GM21515 (cell line): ENCODE measurements around the gene PBX3.
"Not testable (repeated sequence)": the region's sequence is repeated elsewhere in the genome, so short reads cannot be mapped to it uniquely, and the experiment has no call there.

Experiments used
- ATAC-seq: cut with Tn5 transposase; IDR thresholded peaks from one replicate; pipeline ENCODE4 v1.9.1; 2021; ENCODE audit not compliant: unreplicated experiment

The PBX3 gene

GRCh38 chr9:125774106-125774505 lies 26.9 kb downstream of the PBX3 start:
- no peak for ATAC-seq

DNA sequence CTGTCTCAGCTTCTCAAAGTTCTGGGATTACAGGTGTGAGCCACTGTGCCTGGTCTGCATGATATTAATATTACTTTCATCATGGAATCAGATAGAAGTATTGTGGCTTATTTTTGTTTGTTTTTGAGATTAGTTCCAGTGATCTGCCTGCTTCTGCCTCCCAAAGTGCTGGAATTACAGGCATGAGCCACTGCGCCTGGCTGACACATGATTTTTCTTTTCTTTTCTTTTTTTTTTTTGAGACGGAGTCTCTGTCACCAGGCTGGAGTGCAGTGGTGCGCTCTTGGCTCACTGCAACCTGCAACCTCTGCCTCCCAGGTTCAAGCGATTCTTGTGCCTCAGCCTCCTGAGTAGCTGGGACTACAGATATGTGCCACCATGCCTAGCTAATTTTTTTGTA lies 29.6 kb downstream of the PBX3 start:
- ATAC-seq: not testable (repeated sequence)

DNA sequence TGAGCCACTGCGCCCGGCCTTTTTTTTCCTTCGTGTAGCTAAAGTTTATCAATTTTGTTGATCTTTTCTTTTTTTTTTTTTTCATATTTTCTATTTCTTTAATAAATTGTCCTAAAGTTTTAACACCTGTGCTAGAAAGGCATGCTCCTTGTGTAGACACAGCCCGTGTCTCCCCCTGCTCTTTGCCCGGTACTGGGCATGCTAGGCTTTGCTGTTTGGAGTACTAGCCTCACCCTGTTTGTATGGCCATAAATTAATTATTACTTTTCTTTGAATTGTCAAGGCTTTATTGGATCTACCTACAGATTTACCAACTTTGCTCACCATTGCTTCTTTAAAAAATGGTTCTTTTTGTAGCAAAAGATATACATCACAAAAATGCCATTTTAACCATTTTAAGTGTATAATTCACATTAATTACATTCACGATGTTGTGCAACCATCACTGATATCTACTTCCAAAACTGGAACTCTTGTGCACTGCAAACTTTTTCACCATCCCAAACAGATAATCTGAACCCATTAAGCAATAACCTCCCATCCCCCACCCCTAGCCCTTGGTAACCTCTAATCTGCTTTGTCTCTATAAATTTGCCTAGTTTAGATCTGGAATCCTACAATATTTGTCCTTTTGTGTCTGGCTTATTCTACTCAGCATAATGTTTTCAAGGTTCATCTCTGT lies 31.5 kb downstream of the PBX3 start:
- not testable (repeated sequence) for ATAC-seq

DNA sequence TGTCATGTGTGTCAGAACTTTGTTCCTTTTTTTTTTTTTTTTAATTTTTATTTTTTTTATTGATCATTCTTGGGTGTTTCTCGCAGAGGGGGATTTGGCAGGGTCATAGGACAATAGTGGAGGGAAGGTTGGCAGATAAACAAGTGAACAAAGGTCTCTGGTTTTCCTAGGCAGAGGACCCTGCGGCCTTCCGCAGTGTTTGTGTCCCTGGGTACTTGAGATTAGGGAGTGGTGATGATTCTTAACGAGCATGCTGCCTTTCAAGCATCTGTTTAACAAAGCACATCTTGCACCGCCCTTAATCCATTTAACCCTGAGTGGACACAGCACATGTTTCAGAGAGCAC lies 32.0 kb downstream of the PBX3 start:
- not testable (repeated sequence) for ATAC-seq

- ATAC-seq: no peak
Measured at GRCh38 chr9:125782718-125783117, 35.5 kb downstream of the PBX3 start.

- ATAC-seq: no peak
Measured at GRCh38 chr9:125784286-125785049, 37.3 kb downstream of the PBX3 start.

DNA sequence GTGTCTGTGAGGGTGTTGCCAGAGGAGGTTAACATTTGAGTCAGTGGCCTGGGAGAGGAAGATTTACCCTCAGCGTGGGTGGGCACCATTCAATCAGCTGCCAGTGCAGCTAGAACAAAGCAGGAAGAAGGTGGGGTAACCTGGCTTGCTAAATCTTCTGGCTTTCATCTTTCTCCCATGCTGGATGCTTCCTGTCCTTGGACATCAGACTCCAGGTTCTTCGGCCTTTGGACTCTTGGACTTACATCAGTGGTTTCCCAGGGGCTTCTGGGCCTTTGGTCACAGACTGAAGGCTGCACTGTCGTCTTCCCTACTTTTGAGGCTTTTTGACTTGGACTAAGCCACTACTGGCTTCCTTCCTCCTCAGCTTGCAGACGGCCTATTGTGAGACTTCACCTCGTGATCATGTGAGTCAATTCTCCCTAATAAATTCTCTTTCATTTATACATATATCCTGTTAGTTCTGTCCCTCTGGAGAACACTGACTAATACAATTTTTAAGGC lies 38.1 kb downstream of the PBX3 start:
- ATAC-seq: no peak

- ATAC-seq: no peak
Measured at GRCh38 chr9:125787715-125788114, 40.5 kb downstream of the PBX3 start.

DNA sequence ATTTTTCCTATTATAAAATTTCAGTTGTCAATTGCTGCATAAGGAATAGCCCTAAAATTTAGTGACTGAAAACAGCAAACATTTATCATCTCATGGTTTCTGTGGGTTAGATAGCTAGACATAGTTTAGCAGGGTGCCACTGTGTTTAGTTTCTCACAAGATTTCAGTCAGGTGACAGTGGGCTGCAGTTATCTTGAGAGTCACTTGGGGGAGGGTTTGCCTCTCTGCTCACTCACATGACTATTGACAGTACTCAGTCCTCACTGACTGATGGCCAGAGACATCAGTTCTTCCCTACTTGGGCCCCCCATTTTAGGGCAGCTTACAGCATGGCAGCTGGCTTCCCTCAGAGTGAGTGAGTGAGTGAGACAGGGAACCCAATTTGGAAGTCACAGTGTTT lies 42.0 kb downstream of the PBX3 start:
- ATAC-seq: no peak

DNA sequence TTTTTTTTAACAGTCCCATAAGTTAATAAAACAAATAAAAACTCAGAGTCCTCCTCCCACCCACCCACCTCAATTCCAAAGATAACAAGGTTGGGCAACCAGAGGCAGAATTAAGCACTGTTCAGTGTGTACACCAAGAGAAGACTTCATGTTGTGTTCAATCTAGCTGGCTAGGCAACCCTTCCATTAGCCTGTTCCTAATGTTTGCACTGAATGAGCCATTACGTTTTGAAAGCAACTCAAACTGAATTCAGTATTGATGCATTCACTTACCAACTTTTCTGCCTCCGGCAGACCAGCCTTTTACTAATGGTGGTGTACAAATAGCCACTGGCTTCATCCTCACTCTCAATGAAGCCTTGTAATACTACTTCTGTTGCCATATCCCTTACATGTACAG lies 47.5 kb downstream of the PBX3 start:
- no peak for ATAC-seq

- no peak for ATAC-seq
Measured at GRCh38 chr9:125795970-125796596, 48.9 kb downstream of the PBX3 start.

DNA sequence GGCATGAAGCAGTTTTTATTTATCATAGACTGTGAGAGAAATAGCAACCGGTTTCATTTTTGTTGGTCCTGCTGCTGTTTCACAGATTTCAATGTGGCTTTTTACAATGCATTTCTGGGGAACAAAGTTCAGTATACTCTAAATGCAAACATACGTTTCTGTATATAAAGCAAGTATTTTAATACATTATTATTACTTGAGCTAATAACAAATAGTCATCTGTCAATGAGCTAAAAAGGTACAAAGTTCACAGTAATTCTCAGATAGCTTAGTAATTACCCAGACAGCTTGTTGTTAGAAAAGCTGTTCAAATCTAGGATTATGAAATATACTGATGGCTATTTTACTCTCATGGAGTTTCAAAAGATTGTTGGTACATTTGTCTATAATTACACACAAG lies 50.8 kb downstream of the PBX3 start:
- no peak for ATAC-seq

- ATAC-seq: no peak
Measured at GRCh38 chr9:125803526-125803925, 56.4 kb downstream of the PBX3 start.

GRCh38 chr9:125805057-125805456 lies 57.9 kb downstream of the PBX3 start:
- no peak for ATAC-seq

DNA sequence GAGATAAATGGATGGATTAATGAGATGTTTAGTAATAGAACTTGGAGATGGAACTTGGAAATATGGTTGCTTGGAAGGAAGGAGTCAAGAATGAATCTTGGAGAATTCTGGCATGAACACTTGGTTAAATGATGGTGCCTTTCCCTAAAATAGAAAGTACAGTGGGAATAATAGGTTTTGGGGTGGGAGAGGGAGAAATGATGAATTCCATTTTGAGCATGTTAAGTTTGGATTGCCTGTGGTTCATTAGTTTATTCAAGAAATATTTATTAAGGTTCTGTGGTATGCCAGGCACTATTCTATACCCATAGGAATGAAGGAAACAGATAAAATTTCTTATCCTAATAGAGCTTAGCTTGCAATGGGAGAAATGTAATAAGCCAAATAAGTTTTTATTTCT lies 58.4 kb downstream of the PBX3 start:
- no peak for ATAC-seq

DNA sequence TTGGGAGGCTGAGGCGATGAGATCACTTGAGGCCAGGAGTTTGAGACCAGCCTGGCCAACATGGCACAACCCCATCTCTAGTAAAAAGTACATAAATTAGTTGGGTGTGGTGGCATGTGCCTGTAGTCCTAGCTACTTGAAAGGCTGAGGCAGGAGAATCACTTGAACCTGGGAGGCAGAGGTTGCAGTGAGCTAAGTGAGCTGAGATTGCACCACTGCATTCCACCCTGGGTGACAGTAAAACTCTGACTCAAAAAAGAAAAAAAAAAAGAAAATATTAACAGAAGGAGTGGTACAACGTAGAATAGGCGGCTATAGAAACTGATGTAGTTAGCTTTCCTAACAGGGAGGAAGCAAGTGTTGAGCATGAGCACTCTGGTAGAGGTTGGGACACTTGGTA lies 59.9 kb downstream of the PBX3 start:
- ATAC-seq: no peak

- ATAC-seq: no peak
Measured at GRCh38 chr9:125810161-125810560, 63.0 kb downstream of the PBX3 start.

DNA sequence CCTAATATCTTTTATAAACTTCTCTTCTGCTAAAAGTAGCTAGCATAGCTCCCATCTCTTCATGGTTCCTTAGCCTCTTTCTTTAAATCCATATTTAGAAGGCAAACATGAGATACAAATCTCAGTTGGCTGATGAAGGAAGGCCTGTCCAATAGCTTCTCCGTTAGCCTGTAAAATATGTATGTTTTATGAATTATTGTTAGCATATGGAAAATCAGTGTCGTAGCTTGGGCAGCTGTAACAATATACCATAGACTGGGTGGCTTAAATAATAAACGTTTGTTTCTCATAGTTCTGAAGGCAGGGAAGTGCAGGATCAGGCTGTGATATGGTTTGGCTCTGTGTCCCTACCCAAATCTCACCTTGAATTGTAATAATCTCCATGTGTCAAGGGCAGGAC lies 63.8 kb downstream of the PBX3 start:
- no peak for ATAC-seq

GRCh38 chr9:125812403-125812802 lies 65.2 kb downstream of the PBX3 start:
- ATAC-seq: no peak

GRCh38 chr9:125815568-125815967 lies 68.4 kb downstream of the PBX3 start:
- no peak for ATAC-seq

DNA sequence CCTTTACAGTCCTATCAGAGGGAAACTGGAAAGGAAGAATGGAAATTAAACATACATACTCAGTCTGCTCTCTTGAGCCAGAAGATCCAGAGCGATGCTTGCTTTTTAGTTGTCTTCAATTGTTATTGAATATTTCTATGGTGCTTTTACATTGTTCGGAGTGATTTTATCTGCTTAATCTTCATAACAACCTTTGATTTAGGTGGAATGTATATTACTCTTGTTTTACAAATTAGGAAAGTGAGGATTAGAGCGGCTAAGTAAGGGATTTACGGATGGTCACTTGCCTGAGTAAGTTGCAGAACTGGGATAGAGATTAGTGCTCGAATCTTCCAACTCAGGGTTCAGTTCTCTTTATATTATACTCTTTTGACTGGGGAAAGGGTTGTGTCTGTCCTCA lies 69.1 kb downstream of the PBX3 start:
- no peak for ATAC-seq
